Measurements from ENCODE around the gene AMOTL1. TPM values are rescaled to one million over a fixed set of nuclear protein-coding genes. Genes with fewer than 3 reads are reported as not detected.

The AMOTL1 gene
- total and polyA plus RNA-seq, 11 donors: 6.2 to 76.0 (median 50.9) TPM

GRCh38 chr11:94722735-94723134 lies 45.4 kb upstream of the AMOTL1 start:
- no peak for ATAC-seq
- H3K9me3 ChIP-seq: peaks cover 0 to 2% (median 0%) of the 10 kb centered on the region in 12 donors
- H3K27me3 ChIP-seq: no peaks in the 10 kb centered on the region
- H3K4me1 ChIP-seq: peaks cover 0 to 7% (median 0%) of the 10 kb centered on the region in 12 donors
- no peak for DNase-seq
- H3K27ac ChIP-seq: no peak overlapping the region
- no peak overlapping the region for H3K4me3 ChIP-seq
- intact Hi-C loops (cut with DNase I): no loop called here
- no peak for TF ChIP-seq POLR2A (IDR thresholded peaks at IDR 0.05)
- TF ChIP-seq CTCF (IDR thresholded peaks at IDR 0.05): no peak
- 87 to 100% (median 93%) methylated on average over 1 of the region's 1 CpG for WGBS, 4 donors
- no peaks in the 10 kb centered on the region for H3K36me3 ChIP-seq

GRCh38 chr11:94725097-94725496 lies 43.1 kb upstream of the AMOTL1 start:
- no peak for ATAC-seq
- no peak overlapping the region for H3K4me3 ChIP-seq
- no peaks in the 10 kb centered on the region for H3K9me3 ChIP-seq
- no peak for DNase-seq
- peaks cover 0 to 1% (median 0%) of the 10 kb centered on the region in 9 donors for H3K36me3 ChIP-seq
- H3K27me3 ChIP-seq: no peaks in the 10 kb centered on the region
- H3K27ac ChIP-seq: no peak overlapping the region
- WGBS, 4 donors: 78 to 92% (median 90%) methylated on average over 2 of the region's 2 CpGs
- H3K4me1 ChIP-seq: peaks cover 0 to 7% (median 0%) of the 10 kb centered on the region in 12 donors
- intact Hi-C loops (cut with DNase I): no loop called here
- TF ChIP-seq CTCF (IDR thresholded peaks at IDR 0.05): no peak
- TF ChIP-seq POLR2A (IDR thresholded peaks at IDR 0.05): no peak

- H3K9me3 ChIP-seq: no peaks in the 10 kb centered on the region
- intact Hi-C loops (cut with DNase I): no loop called here
- DNase-seq (no peak), ATAC-seq (no peak)
- whole genome bisulfite sequencing, 4 donors: 83 to 95% (median 91%) methylated on average over 2 of the region's 2 CpGs
- TF ChIP-seq POLR2A (IDR thresholded peaks at IDR 0.05): no peak
- no peak for TF ChIP-seq CTCF (IDR thresholded peaks at IDR 0.05)
- H3K4me1 ChIP-seq: peaks cover 0 to 26% (median 13%) of the 10 kb centered on the region in 12 donors
- no peak overlapping the region for H3K4me3 ChIP-seq
- no peaks in the 10 kb centered on the region for H3K27me3 ChIP-seq
- H3K27ac ChIP-seq: no peak overlapping the region
- H3K36me3 ChIP-seq: peaks cover 0 to 3% (median 0%) of the 10 kb centered on the region in 9 donors
Measured at GRCh38 chr11:94727819-94728218, 40.3 kb upstream of the AMOTL1 start.

- TF ChIP-seq POLR2A (IDR thresholded peaks at IDR 0.05) (no peak), CTCF (IDR thresholded peaks at IDR 0.05) (no peak)
- H3K9me3 ChIP-seq: no peaks in the 10 kb centered on the region
- H3K4me3 ChIP-seq: no peak overlapping the region
- 69 to 96% (median 90%) methylated on average over 1 of the region's 1 CpG for WGBS, 4 donors
- no peak overlapping the region for H3K27ac ChIP-seq
- intact Hi-C loops (cut with DNase I): no loop called here
- DNase-seq (no peak), ATAC-seq (no peak)
- H3K4me1 ChIP-seq: peaks cover 0 to 33% (median 20%) of the 10 kb centered on the region in 12 donors
- H3K27me3 ChIP-seq: no peaks in the 10 kb centered on the region
- H3K36me3 ChIP-seq: peaks cover 0 to 3% (median 0%) of the 10 kb centered on the region in 9 donors
Measured at GRCh38 chr11:94728541-94728940, 39.6 kb upstream of the AMOTL1 start.
